ENCODE results near the gene NEDD4L. TPM values are rescaled to one million over a fixed set of nuclear protein-coding genes. Genes with fewer than 3 reads are reported as not detected.

The NEDD4L gene
- total RNA-seq, 2 donors from 2014 or later, result 149 to 212 TPM

- TF ChIP-seq CTCF (IDR thresholded peaks at IDR 0.05), result no peak
- no peak for DNase-seq
- H3K4me1 ChIP-seq, result peaks cover 9% of the 10 kb centered on the region
- intact Hi-C loops (cut with DNase I), result no loop called here
- no peaks in the 10 kb centered on the region for H3K36me3 ChIP-seq
- H3K4me3 ChIP-seq, result no peak overlapping the region
- no peaks in the 10 kb centered on the region for H3K27me3 ChIP-seq
- no peaks in the 10 kb centered on the region for H3K9me3 ChIP-seq
- no peak overlapping the region for H3K27ac ChIP-seq
- no peak overlapping the region for H3K9ac ChIP-seq (ENCODE audit: low read depth in 2 of 2, low read length in 2 of 2)
Measured at GRCh38 chr18:58027341-58027740, 16.7 kb upstream of the NEDD4L start.

GRCh38 chr18:58028109-58028784 is 15.8 kb upstream of the NEDD4L start:
- no peak for DNase-seq
- intact Hi-C loops (cut with DNase I), result no loop called here
- H3K9ac ChIP-seq (ENCODE audit: low read depth in 2 of 2, low read length in 2 of 2), result no peak overlapping the region
- TF ChIP-seq CTCF (IDR thresholded peaks at IDR 0.05), result no peak
- no peaks in the 10 kb centered on the region for H3K27me3 ChIP-seq
- no peak overlapping the region for H3K27ac ChIP-seq
- H3K4me3 ChIP-seq, result no peak overlapping the region
- H3K36me3 ChIP-seq, result no peaks in the 10 kb centered on the region
- H3K4me1 ChIP-seq, result peaks cover 9% of the 10 kb centered on the region
- H3K9me3 ChIP-seq, result no peaks in the 10 kb centered on the region

- intact Hi-C loops (cut with DNase I), result no loop called here
- no peaks in the 10 kb centered on the region for H3K36me3 ChIP-seq
- no peaks in the 10 kb centered on the region for H3K9me3 ChIP-seq
- DNase-seq, result no peak
- no peaks in the 10 kb centered on the region for H3K27me3 ChIP-seq
- no peak overlapping the region for H3K27ac ChIP-seq
- no peak overlapping the region for H3K4me3 ChIP-seq
- H3K9ac ChIP-seq (ENCODE audit: low read depth in 2 of 2, low read length in 2 of 2), result no peak overlapping the region
- no peak for TF ChIP-seq CTCF (IDR thresholded peaks at IDR 0.05)
- no peaks in the 10 kb centered on the region for H3K4me1 ChIP-seq
Measured at GRCh38 chr18:58032233-58032632, 11.8 kb upstream of the NEDD4L start.

GRCh38 chr18:58033216-58033615 is 10.8 kb upstream of the NEDD4L start:
- no peak overlapping the region for H3K9ac ChIP-seq (ENCODE audit: low read depth in 2 of 2, low read length in 2 of 2)
- intact Hi-C loops (cut with DNase I), result no loop called here
- H3K9me3 ChIP-seq, result no peaks in the 10 kb centered on the region
- no peak for DNase-seq
- no peak overlapping the region for H3K27ac ChIP-seq
- H3K4me1 ChIP-seq, result no peaks in the 10 kb centered on the region
- no peak overlapping the region for H3K4me3 ChIP-seq
- no peaks in the 10 kb centered on the region for H3K36me3 ChIP-seq
- no peak for TF ChIP-seq CTCF (IDR thresholded peaks at IDR 0.05)
- H3K27me3 ChIP-seq, result no peaks in the 10 kb centered on the region

- H3K27ac ChIP-seq, result no peak overlapping the region
- H3K9ac ChIP-seq (ENCODE audit: low read depth in 2 of 2, low read length in 2 of 2), result no peak overlapping the region
- no peaks in the 10 kb centered on the region for H3K27me3 ChIP-seq
- intact Hi-C loops (cut with DNase I), result no loop called here
- H3K4me1 ChIP-seq, result no peaks in the 10 kb centered on the region
- no peak for TF ChIP-seq CTCF (IDR thresholded peaks at IDR 0.05)
- H3K4me3 ChIP-seq, result no peak overlapping the region
- no peak for DNase-seq
- no peaks in the 10 kb centered on the region for H3K36me3 ChIP-seq
- no peaks in the 10 kb centered on the region for H3K9me3 ChIP-seq
Measured at GRCh38 chr18:58034370-58034769, 9.7 kb upstream of the NEDD4L start.

Measured in colonic mucosa (tissue), 4 donors.